Hepatocyte (in vitro differentiated cells): ENCODE results near the gene RECK.

ENCODE experiments used
- EZH2 ChIP-seq: fragments of 200-600 bp; sonication (generic); IDR thresholded peaks from 2 replicates; pipeline ENCODE4 v1.6.1; 2016; ENCODE audit warnings: antibody characterized with exemption, mild to moderate bottlenecking, borderline replicate concordance
- EZH2phosphoT487 ChIP-seq: fragments of 200-600 bp; sonication (generic); IDR thresholded peaks from one replicate; pipeline ENCODE4 v1.6.1; 2018; ENCODE audit warnings: antibody characterized with exemption, mild to moderate bottlenecking, low read depth, moderate library complexity; ENCODE audit not compliant: unreplicated experiment, severe bottlenecking

DNA sequence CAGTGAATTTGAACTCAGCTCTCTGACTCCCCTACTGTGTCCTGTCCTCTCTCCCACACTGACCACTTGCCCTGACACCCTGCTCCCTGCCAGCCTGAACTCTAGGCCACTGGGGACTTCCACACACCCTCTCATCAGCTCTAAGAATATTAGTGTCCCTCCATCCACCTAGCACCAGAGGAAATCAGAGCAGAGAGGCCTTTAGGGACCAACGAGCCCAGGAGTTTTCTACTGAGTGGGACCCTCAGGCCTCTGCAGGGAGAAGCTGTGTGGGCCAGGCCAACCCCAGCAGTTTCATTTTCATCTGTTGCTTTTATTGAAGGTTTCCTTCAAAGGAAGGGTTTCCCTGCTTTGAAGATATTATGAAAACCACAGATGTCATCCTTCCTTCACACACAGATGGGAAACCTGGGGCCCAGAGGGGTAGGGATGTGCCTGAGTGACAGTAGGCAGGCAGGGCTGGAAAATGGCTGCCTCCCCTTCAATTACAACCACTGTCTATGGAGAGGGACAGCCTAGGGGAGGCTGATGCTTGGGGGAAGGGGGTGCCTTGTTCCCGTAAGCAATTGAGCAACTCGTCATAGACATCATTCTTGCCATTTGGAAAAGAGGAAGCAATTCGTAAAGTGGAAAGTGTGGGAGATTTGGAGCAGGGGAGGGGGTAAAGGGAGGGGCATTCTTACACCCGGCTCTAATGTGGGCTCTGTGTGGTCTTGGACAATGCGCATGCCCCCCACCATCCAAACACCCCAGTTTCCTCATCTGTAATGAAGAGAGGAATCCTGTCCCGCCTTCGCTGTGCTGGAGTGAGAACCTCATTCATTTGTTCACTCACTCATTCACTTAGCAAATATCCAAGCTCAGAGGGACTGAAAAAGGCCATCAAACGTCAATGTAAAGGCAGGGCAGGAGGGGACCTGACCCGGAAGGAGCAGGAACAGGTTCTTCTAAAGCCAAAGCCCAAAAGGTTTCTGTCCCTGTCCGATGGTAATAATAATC lies 103.7 kb downstream of the RECK start:
- TF ChIP-seq EZH2phosphoT487: no peak
- TF ChIP-seq EZH2: no peak
